ENCODE measurements around the gene PRIM2.
"Not testable (repeated sequence)": the region's sequence is repeated elsewhere in the genome, so short reads cannot be mapped to it uniquely, and the experiment has no call there.

DNA sequence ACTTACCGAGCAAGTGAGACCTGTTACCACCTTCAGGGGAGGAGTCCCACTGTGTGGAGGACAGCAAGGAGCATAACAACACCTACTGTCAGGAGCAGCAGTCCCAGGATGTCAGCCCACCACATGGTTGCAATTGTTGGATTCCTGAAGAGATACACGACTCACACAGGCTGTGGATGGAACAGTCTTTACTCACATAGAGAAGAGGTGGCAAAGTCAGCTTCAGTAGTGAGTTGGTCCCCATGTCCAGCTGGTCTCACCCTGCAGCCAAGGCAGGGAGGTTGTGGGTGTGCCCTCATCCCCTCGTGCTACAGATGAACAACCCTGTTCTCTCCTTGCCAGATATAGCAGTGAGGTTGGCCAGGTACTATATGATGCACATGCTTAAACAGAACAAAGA, 171.1 kb downstream of the PRIM2 start:
- TF ChIP-seq, protein P1, sequence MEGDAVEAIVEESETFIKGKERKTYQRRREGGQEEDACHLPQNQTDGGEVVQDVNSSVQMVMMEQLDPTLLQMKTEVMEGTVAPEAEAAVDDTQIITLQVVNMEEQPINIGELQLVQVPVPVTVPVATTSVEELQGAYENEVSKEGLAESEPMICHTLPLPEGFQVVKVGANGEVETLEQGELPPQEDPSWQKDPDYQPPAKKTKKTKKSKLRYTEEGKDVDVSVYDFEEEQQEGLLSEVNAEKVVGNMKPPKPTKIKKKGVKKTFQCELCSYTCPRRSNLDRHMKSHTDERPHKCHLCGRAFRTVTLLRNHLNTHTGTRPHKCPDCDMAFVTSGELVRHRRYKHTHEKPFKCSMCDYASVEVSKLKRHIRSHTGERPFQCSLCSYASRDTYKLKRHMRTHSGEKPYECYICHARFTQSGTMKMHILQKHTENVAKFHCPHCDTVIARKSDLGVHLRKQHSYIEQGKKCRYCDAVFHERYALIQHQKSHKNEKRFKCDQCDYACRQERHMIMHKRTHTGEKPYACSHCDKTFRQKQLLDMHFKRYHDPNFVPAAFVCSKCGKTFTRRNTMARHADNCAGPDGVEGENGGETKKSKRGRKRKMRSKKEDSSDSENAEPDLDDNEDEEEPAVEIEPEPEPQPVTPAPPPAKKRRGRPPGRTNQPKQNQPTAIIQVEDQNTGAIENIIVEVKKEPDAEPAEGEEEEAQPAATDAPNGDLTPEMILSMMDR (IDR thresholded peaks at IDR 0.05), result not testable (repeated sequence)
- not testable (repeated sequence) for TF ChIP-seq POLR2A (IDR thresholded peaks at IDR 0.05)
